ENCODE data around the gene CD59. TPM values are rescaled to one million over a fixed set of nuclear protein-coding genes. Genes with fewer than 3 reads are reported as not detected.
"Not testable (repeated sequence)": the region's sequence is repeated elsewhere in the genome, so short reads cannot be mapped to it uniquely, and the experiment has no call there.

CD59 gene
- total RNA-seq, 1 experiment from 2014 or later = 15.2 TPM

DNA sequence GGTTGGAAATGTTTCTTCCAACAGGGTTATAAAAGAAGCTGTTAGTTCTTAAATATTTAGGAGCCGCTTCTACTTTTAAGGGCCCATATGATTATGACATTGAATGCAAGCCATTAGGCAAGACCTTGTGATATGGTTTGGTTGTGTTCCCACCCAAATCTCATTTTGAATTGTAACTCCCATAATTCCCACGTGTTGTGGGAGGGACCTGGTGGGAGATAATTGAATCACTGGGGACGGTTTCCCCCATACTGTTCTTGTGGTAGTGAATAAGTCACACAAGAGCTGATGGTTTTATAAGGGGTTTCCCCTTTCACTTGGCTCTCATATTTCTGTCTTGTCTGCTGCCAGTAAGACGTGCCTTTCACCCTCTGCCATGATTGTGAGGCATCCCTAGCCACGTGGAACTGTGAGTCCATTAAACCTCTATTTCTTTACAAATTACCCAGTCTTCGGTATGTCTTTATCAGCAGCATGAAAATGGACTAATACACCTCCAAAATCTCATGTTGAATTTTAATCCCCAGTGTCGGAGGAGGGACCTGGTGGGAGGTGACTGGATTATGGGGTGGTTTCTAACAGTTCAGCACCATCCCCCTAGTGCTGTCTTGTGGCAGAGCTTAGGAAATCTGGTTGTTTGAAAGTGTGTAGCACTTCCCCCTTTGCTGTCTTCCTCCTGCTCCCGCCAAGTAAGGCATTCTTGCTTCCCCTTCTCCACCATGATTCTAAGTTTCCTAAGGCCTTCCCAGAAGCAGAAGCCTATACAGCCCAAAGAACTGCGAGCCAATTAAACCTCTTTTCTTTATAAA is 4.3 kb downstream of the CD59 start:
- Histone ChIP-seq H3K36me3 (replicated peaks; ENCODE audit: control insufficient read depth, insufficient read depth, low read length) (no peaks in the 10 kb centered on the region), H3K4me3 (ENCODE audit: insufficient read depth, low read depth, low read length) (no peak overlapping the region), H3K27me3 (ENCODE audit: control insufficient read depth, insufficient read depth, low read length) (peaks cover 14% of the 10 kb centered on the region; the same call in 1 of the 2 replicates)
- no peak for DNase-seq

DNA sequence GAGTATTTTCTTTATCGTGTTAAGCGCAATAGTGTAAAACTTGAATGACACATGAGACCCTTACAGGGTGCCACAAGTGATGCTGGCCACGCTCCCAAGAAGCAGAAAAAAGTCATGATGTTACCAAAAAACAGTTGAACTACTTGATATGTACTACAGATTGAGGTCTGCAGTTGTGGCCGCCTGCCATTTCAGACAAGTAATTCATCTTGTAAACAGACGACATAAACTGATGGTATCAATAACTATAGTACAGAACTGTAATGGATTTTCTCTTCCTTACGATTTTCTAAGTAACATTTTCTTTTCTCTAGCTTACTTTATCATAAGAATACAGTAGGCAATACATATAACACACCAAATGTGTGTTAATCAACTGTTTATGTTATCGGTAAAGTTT is 5.5 kb downstream of the CD59 start:
- DNase-seq = no peak
- peaks cover 11% of the 10 kb centered on the region; the same call in 1 of the 2 replicates for H3K27me3 ChIP-seq (ENCODE audit: control insufficient read depth, insufficient read depth, low read length)
- no peaks in the 10 kb centered on the region for H3K36me3 ChIP-seq (replicated peaks; ENCODE audit: control insufficient read depth, insufficient read depth, low read length)
- H3K4me3 ChIP-seq (ENCODE audit: insufficient read depth, low read depth, low read length) = no peak overlapping the region

DNA sequence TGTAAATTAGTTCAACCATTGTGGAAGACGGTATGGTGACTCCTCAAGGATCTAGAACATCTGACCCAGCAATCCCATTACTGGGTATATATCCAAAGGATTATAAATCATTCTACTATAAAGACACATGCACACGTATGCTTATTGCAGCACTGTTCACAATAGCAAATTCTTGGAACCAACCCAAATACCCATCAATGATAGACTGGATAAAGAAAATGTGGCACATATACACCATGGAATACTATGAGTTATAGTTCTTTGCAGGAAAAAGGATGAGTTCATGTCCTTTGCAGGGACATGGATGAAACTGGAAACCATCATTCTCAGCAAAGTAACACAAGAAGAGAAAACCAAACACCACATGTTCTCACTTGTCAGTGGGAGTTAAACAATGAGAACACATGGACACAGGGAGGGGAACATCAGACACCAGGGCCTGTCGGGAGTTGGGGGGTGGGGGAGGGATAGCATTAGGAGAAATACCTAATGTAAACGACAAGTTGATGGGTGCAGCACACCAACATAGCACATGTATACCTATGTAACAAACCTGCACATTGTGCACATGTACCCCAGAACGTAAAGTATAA is 7.1 kb downstream of the CD59 start:
- not testable (repeated sequence) for H3K27me3 ChIP-seq (ENCODE audit: control insufficient read depth, insufficient read depth, low read length); H3K4me3 ChIP-seq (ENCODE audit: insufficient read depth, low read depth, low read length); DNase-seq; H3K36me3 ChIP-seq (replicated peaks; ENCODE audit: control insufficient read depth, insufficient read depth, low read length)

- H3K27me3 ChIP-seq (ENCODE audit: control insufficient read depth, insufficient read depth, low read length); H3K4me3 ChIP-seq (ENCODE audit: insufficient read depth, low read depth, low read length); H3K36me3 ChIP-seq (replicated peaks; ENCODE audit: control insufficient read depth, insufficient read depth, low read length); DNase-seq: not testable (repeated sequence)
Observed at GRCh38 chr11:33727539-33727938, 8.7 kb downstream of the CD59 start.

DNA sequence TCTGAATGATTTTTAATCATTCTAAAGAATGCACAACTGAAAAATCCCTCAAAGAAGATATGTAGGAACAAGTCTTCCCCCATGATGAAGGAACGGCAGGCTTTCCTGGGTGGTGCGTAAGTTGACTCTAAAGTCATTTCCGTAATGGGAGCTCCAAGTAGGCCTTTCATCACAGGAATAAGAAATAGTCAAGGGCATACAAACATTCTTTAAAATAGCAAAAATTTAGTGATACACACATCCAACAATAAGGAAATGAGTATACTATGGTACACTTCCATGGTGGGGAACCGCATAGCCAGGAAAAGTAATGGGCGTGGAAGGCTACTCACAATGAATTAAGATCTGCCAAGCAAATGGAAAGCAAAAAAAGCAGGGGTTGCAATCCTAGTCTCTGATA is 10.7 kb downstream of the CD59 start:
- DNase-seq = no peak
- H3K4me3 ChIP-seq (ENCODE audit: insufficient read depth, low read depth, low read length) = no peak overlapping the region
- no peaks in the 10 kb centered on the region; the same call in 1 of the 2 replicates for H3K36me3 ChIP-seq (replicated peaks; ENCODE audit: control insufficient read depth, insufficient read depth, low read length)
- no peaks in the 10 kb centered on the region for H3K27me3 ChIP-seq (ENCODE audit: control insufficient read depth, insufficient read depth, low read length)

DNA sequence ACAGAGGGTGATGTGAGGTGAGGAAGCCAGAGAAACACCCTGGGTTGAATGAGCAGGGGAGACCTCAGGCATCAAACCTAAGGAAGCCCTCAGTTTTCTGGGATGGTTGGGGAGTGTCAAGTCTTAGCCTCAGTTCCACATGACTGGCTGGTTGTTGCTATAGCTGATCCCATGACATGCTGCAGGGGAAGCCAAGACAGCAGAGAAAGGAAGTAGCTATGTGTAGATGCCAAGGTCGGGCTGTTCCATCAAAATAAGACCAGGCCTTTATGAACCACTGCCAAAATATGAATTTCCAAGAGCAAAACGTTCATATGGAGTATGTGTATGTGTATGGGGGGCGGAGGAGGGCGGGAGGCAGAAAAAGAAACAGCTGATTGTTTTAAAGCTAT is 11.6 kb downstream of the CD59 start:
- no peak for DNase-seq
- no peaks in the 10 kb centered on the region for H3K27me3 ChIP-seq (ENCODE audit: control insufficient read depth, insufficient read depth, low read length)
- no peaks in the 10 kb centered on the region; the same call in 1 of the 2 replicates for H3K36me3 ChIP-seq (replicated peaks; ENCODE audit: control insufficient read depth, insufficient read depth, low read length)
- H3K4me3 ChIP-seq (ENCODE audit: insufficient read depth, low read depth, low read length) = no peak overlapping the region

- Histone ChIP-seq H3K27me3 (ENCODE audit: control insufficient read depth, insufficient read depth, low read length) (no peaks in the 10 kb centered on the region), H3K4me3 (ENCODE audit: insufficient read depth, low read depth, low read length) (no peak overlapping the region), H3K36me3 (replicated peaks; ENCODE audit: control insufficient read depth, insufficient read depth, low read length) (no peaks in the 10 kb centered on the region; the same call in none of the 2 replicates)
- DNase-seq = no peak
Observed at GRCh38 chr11:33723238-33723881, 12.9 kb downstream of the CD59 start.

GRCh38 chr11:33722590-33723234 is 13.5 kb downstream of the CD59 start:
- Histone ChIP-seq H3K36me3 (replicated peaks; ENCODE audit: control insufficient read depth, insufficient read depth, low read length) (no peaks in the 10 kb centered on the region; the same call in none of the 2 replicates), H3K4me3 (ENCODE audit: insufficient read depth, low read depth, low read length) (no peak overlapping the region), H3K27me3 (ENCODE audit: control insufficient read depth, insufficient read depth, low read length) (no peaks in the 10 kb centered on the region)
- no peak for DNase-seq

DNA sequence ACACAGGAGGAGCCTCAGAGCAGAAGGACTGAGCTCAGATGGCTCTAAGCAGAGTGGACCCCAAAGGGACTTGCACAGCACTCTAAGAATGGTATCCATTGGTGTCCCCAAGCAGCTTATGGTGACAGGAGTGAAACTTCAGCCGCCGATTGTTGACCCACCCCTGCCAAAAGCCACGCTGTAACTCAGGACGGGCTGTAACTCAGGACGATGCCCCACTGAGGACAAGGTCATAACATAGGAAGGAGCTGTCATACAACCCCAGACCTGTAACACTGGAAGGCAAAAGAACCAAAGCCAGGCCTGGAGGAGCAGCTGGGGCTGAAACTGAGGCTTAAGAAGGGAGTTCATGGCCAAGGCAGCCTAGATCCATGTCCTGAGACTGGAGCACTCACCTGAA is 14.2 kb downstream of the CD59 start:
- no peak overlapping the region for H3K4me3 ChIP-seq (ENCODE audit: insufficient read depth, low read depth, low read length)
- H3K27me3 ChIP-seq (ENCODE audit: control insufficient read depth, insufficient read depth, low read length) = no peaks in the 10 kb centered on the region
- DNase-seq = no peak
- no peaks in the 10 kb centered on the region; the same call in none of the 2 replicates for H3K36me3 ChIP-seq (replicated peaks; ENCODE audit: control insufficient read depth, insufficient read depth, low read length)

- Histone ChIP-seq H3K36me3 (replicated peaks; ENCODE audit: control insufficient read depth, insufficient read depth, low read length) (no peaks in the 10 kb centered on the region; the same call in none of the 2 replicates), H3K27me3 (ENCODE audit: control insufficient read depth, insufficient read depth, low read length) (no peaks in the 10 kb centered on the region), H3K4me3 (ENCODE audit: insufficient read depth, low read depth, low read length) (no peak overlapping the region)
- no peak for DNase-seq
Observed at GRCh38 chr11:33721426-33721825, 14.8 kb downstream of the CD59 start.

GRCh38 chr11:33719587-33719986 is 16.6 kb downstream of the CD59 start:
- Histone ChIP-seq H3K36me3 (replicated peaks; ENCODE audit: control insufficient read depth, insufficient read depth, low read length) (no peaks in the 10 kb centered on the region; the same call in none of the 2 replicates), H3K4me3 (ENCODE audit: insufficient read depth, low read depth, low read length) (no peak overlapping the region)
- no peak for DNase-seq

GRCh38 chr11:33718440-33718839 is 17.8 kb downstream of the CD59 start:
- no peak for DNase-seq
- no peaks in the 10 kb centered on the region for H3K27me3 ChIP-seq (ENCODE audit: control insufficient read depth, insufficient read depth, low read length)
- no peaks in the 10 kb centered on the region; the same call in none of the 2 replicates for H3K36me3 ChIP-seq (replicated peaks; ENCODE audit: control insufficient read depth, insufficient read depth, low read length)
- H3K4me3 ChIP-seq (ENCODE audit: insufficient read depth, low read depth, low read length) = no peak overlapping the region

More at GRCh38 chr11:33719587-33719986, 16.6 kb downstream of the CD59 start:
- H3K27me3 ChIP-seq (ENCODE audit: control insufficient read depth, insufficient read depth, low read length) = no peaks in the 10 kb centered on the region

- H3K36me3 ChIP-seq (replicated peaks; ENCODE audit: control insufficient read depth, insufficient read depth, low read length) = peaks cover 1% of the 10 kb centered on the region
- no peak for DNase-seq
Observed at GRCh38 chr11:33716243-33716642, 20.0 kb downstream of the CD59 start.

DNA sequence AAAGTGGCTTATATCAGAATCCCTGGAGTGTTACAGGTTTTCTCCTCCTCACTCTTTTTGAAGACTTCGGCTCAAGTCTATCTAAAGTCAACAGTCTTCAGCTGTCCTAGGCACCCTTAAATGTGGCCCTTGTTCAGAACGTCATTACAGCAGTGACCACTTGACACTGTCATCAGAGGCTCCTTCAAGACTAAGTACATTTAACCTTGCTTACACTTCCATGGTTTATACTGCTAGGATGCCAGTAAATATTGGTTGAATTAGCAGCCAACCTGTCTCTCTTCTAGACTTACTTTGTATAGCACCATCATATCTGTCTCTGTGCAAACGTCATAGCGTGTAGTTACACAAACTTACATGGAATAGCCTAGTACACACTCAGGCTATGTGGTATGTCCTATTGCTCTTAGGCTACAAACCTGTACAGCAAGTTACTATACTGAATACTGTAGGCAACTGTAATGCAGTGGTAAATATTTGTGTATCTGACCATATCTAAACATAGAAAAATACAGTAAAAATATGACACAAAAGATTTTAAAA is 22.3 kb downstream of the CD59 start:
- peaks cover 10% of the 10 kb centered on the region for H3K36me3 ChIP-seq (replicated peaks; ENCODE audit: control insufficient read depth, insufficient read depth, low read length)
- no peak overlapping the region for H3K4me3 ChIP-seq (ENCODE audit: insufficient read depth, low read depth, low read length)
- no peak for DNase-seq
- H3K27me3 ChIP-seq (ENCODE audit: control insufficient read depth, insufficient read depth, low read length) = no peaks in the 10 kb centered on the region

More at GRCh38 chr11:33716243-33716642, 20.0 kb downstream of the CD59 start:
- no peak overlapping the region for H3K4me3 ChIP-seq (ENCODE audit: insufficient read depth, low read depth, low read length)
- H3K27me3 ChIP-seq (ENCODE audit: control insufficient read depth, insufficient read depth, low read length) = no peaks in the 10 kb centered on the region
